Neuronal stem cell (in vitro differentiated cells): ENCODE measurements around the gene NPTX1.

Experiments
- DNase-seq: peaks from one replicate; pipeline ENCODE4 v3.0.0-alpha.2; 2013; ENCODE audit warnings: low spot score
- H2AFZ ChIP-seq: one replicate; pipeline ENCODE4 v1.6.1; 2013; ENCODE audit warnings: mild to moderate bottlenecking, low read length, inconsistent platforms
- H2AK5ac ChIP-seq: 2 replicates; pipeline ENCODE4 v1.6.1; 2013; ENCODE audit warnings: low read depth, mild to moderate bottlenecking, inconsistent platforms, low read length, moderate library complexity, mixed read lengths
- H2BK120ac ChIP-seq: 2 replicates; pipeline ENCODE4 v1.6.1; 2013; ENCODE audit warnings: low read depth, mild to moderate bottlenecking, inconsistent platforms, low read length, moderate library complexity, mixed read lengths
- H2BK12ac ChIP-seq: one replicate; pipeline ENCODE4 v1.6.1; 2013; ENCODE audit warnings: low read length, inconsistent platforms
- H2BK15ac ChIP-seq: 2 replicates; pipeline ENCODE4 v1.6.1; 2013; ENCODE audit warnings: mild to moderate bottlenecking, low read length, inconsistent platforms, mixed read lengths
- H2BK5ac ChIP-seq: one replicate; pipeline ENCODE4 v1.6.1; 2013; ENCODE audit warnings: inconsistent platforms, mild to moderate bottlenecking, low read length, moderate library complexity
- H3K14ac ChIP-seq: one replicate; pipeline ENCODE4 v1.6.1; 2013; ENCODE audit warnings: low read length, inconsistent platforms
- H3K18ac ChIP-seq: 2 replicates; pipeline ENCODE4 v1.6.1; 2013; ENCODE audit warnings: low read length, inconsistent platforms
- H3K23ac ChIP-seq: 2 replicates; pipeline ENCODE4 v1.6.1; 2013; ENCODE audit warnings: low read depth, mild to moderate bottlenecking, mixed read lengths, low read length, inconsistent platforms; ENCODE audit not compliant: poor library complexity
- H3K27ac ChIP-seq: replicated peaks from 3 replicates; pipeline ENCODE4 v1.5.1; 2013; ENCODE audit warnings: low read length, inconsistent platforms
- H3K27me3 ChIP-seq, 3 experiments: 2 replicates each; pipeline ENCODE4 v1.6.1; 2013; ENCODE audit warnings: low read length in 3 of 3, mild to moderate bottlenecking in 2 of 3, inconsistent platforms in 1 of 3, low read depth in 1 of 3, mixed read lengths in 1 of 3, moderate library complexity in 1 of 3; ENCODE audit not compliant: control insufficient read depth in 3 of 3, insufficient read depth in 3 of 3
- H3K36me3 ChIP-seq, 2 donors: replicated peaks in 1 of 2; 2 replicates each; pipeline ENCODE4 v1.6.1; 2013; ENCODE audit warnings: low read length in 2 of 2; ENCODE audit not compliant: control insufficient read depth in 2 of 2, insufficient read depth in 2 of 2
- H3K4ac ChIP-seq: 2 replicates; pipeline ENCODE4 v1.6.1; 2013; ENCODE audit warnings: inconsistent platforms, mild to moderate bottlenecking, low read length, moderate library complexity
- H3K4me1 ChIP-seq, 2 donors: 1 replicate in 1 of 2; 2 replicates in 1 of 2; pipeline ENCODE4 v1.6.1; 2013; ENCODE audit warnings: low read length in 2 of 2, low read depth in 1 of 2; ENCODE audit not compliant: control insufficient read depth in 2 of 2, insufficient read depth in 1 of 2
- H3K4me2 ChIP-seq: one replicate; pipeline ENCODE4 v1.6.1; 2013; ENCODE audit warnings: mild to moderate bottlenecking, low read length, inconsistent platforms; ENCODE audit not compliant: insufficient read depth, poor library complexity, severe bottlenecking
- H3K4me3 ChIP-seq, 2 donors: 2 replicates each; pipeline ENCODE4 v1.5.1; 2013; ENCODE audit warnings: low read length in 2 of 2, mild to moderate bottlenecking in 2 of 2, inconsistent platforms in 1 of 2, moderate library complexity in 1 of 2
- H3K79me1 ChIP-seq: one replicate; pipeline ENCODE4 v1.6.1; 2013; ENCODE audit warnings: low read depth, mild to moderate bottlenecking, inconsistent platforms, low read length, moderate library complexity
- H3K9ac ChIP-seq: one replicate; pipeline ENCODE4 v1.6.1; 2013; ENCODE audit warnings: mild to moderate bottlenecking, low read depth, low read length, inconsistent platforms; ENCODE audit not compliant: poor library complexity
- H3K9me3 ChIP-seq, 2 donors: replicated peaks in 1 of 2; 2 replicates each; pipeline versions ENCODE3 to v1.6.1; 2013; ENCODE audit warnings: low read length in 2 of 2, mild to moderate bottlenecking in 2 of 2, inconsistent platforms in 1 of 2, low read depth in 1 of 2, mixed read lengths in 1 of 2, moderate library complexity in 1 of 2; ENCODE audit not compliant: control insufficient read depth in 2 of 2, insufficient read depth in 1 of 2
- H4K8ac ChIP-seq: one replicate; pipeline ENCODE4 v1.6.1; 2013; ENCODE audit warnings: low read depth, mild to moderate bottlenecking, inconsistent platforms, low read length, moderate library complexity
- H4K91ac ChIP-seq: one replicate; pipeline ENCODE4 v1.6.1; 2013; ENCODE audit warnings: low read length, low read depth, mild to moderate bottlenecking, inconsistent platforms; ENCODE audit not compliant: poor library complexity
- WGBS, 2 donors: extraction: QIAGEN DNeasy Blood & Tissue Kit; methylation state at CpG; one replicate each; pipeline ENCODE4 v1.1.7; 2013; ENCODE audit warnings: missing lambda C conversion rate in 2 of 2, mixed read lengths in 1 of 2; ENCODE audit not compliant: insufficient read length in 2 of 2, insufficient replicate concordance in 1 of 2; ENCODE audit errors: extremely low coverage in 2 of 2; 5-methylcytosine and 5-hydroxymethylcytosine counted together

NPTX1 gene

DNA sequence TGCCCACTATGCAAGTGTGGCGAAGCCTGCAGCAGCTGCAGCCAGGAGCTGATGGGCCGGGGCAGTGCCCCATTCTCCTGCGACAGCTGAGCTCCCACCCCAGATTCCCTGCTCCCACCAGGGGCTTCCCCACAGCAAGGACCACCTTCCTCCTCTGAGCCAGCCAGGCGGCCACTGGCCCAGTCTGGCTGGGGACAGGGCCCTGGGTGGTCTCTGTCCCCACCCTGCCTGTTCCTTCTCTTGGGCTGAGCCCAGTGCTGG is 5.6 kb upstream of the NPTX1 start:
- Histone ChIP-seq H3K79me1 (peaks cover 1% of the 10 kb centered on the region), H2BK5ac (no peak overlapping the region), H3K18ac (no peak overlapping the region), H3K36me3 (no peaks in the 10 kb centered on the region), H2AK5ac (peak overlapping the region; percentile 81), H3K4ac (no peak overlapping the region), H2BK120ac (no peak overlapping the region), H3K9ac (no peak overlapping the region), H3K4me3 (no peak overlapping the region), H2AFZ (no peak overlapping the region), H3K23ac (no peak overlapping the region), H4K91ac (no peak overlapping the region), H3K9me3 (no peaks in the 10 kb centered on the region), H3K14ac (no peak overlapping the region), H3K27ac (no peak overlapping the region), H2BK15ac (peak overlapping the region; percentile 91), H3K27me3 (peaks cover 21 to 87% (median 42%) of the 10 kb centered on the region in 3 experiments), H2BK12ac (no peak overlapping the region), H3K4me2 (no peak overlapping the region), H4K8ac (no peak overlapping the region), H3K4me1 (peaks cover 8 to 16% of the 10 kb centered on the region in 2 donors)
- DNase-seq, result no peak
- no CpG with 5 or more reads among the region's 4 CpGs for WGBS, 2 donors

DNA sequence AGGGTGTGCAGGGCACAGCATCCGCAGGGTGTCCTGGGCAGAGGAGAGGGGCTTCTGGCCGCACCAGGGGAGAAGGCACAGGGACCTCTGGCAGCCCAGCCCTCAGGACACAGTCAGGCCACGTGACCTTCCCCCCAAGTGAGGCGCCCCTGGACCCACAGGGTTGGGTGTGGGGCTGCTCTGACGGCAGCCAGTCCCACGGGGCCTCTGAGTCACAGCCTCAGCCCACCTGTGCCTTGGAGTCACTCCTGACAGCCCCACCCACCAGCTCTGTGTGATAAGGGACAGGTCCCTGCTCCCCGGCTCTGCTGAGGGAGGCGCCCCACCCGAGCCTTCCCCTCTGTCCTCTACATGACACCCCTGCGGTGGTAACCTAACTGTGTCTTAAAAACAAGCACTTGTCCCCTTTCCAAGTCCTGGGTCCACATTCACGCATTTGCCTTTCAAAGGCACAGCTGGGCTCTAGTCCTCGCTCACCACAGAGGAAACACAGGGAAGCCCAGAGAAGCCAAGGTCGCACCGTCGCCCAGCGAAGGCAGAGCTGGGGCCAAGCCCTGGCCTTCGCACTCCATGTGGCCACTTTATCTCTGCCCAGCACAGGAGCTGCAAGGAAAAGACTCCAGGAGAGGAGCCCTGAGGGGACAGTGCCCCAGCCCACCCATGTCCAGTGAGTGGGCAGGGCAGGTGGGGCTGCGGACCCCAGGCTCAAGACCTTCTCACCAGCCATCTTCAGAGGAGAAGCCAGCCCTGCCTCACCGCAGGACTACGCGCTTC is 5.1 kb upstream of the NPTX1 start:
- no CpG with 5 or more reads among the region's 21 CpGs for WGBS, 2 donors

DNA sequence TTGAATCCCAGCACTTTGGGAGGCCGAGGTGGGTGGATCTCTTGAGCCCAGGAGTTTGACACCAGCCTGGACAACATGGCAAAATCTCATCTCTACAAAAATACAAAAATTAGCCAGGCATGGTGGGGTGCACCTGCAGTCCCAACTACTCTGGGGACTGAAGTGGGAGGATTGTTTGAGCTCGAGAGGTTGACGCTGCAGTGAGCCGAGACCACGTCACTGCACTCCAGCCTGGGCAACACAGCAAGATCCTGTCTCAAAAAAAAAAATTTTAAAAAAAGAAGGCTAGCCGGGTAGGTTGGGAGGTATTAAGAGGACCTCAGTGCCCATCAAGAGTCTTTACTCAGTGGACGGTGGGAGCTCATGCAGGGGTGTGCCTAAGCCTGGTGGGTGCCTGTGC is 3.8 kb upstream of the NPTX1 start:
- no peak overlapping the region for H3K14ac ChIP-seq
- peak overlapping the region; percentile 83 for H2BK15ac ChIP-seq
- peaks cover 0 to under 1% of the 10 kb centered on the region in 2 donors for H3K9me3 ChIP-seq
- H4K91ac ChIP-seq, result no peak overlapping the region
- H4K8ac ChIP-seq, result no peak overlapping the region
- DNase-seq, result no peak
- peaks cover 35 to 88% (median 59%) of the 10 kb centered on the region in 3 experiments for H3K27me3 ChIP-seq
- H3K4me1 ChIP-seq, result peaks cover 10 to 15% of the 10 kb centered on the region in 2 donors
- H2BK12ac ChIP-seq, result no peak overlapping the region
- no peak overlapping the region for H3K4me3 ChIP-seq
- peak overlapping the region; percentile 51 for H3K23ac ChIP-seq
- no peak overlapping the region for H3K4me2 ChIP-seq
- H3K27ac ChIP-seq, result no peak overlapping the region
- H3K18ac ChIP-seq, result peak overlapping the region; percentile 60
- H3K4ac ChIP-seq, result no peak overlapping the region
- no peaks in the 10 kb centered on the region for H3K36me3 ChIP-seq
- no peak overlapping the region for H2BK5ac ChIP-seq
- no peak overlapping the region for H2AFZ ChIP-seq
- no peak overlapping the region for H3K9ac ChIP-seq
- no CpG with 5 or more reads among the region's 7 CpGs for WGBS, 2 donors
- peaks cover 1% of the 10 kb centered on the region for H3K79me1 ChIP-seq
- peak overlapping the region; percentile 89 for H2AK5ac ChIP-seq
- H2BK120ac ChIP-seq, result no peak overlapping the region

More for the DNA sequence above, 5.1 kb upstream of the NPTX1 start:
- H3K4ac ChIP-seq, result no peak overlapping the region
- H4K91ac ChIP-seq, result no peak overlapping the region
- H3K14ac ChIP-seq, result no peak overlapping the region
- no peak overlapping the region for H4K8ac ChIP-seq
- DNase-seq, result no peak
- H3K36me3 ChIP-seq, result no peaks in the 10 kb centered on the region
- no peak overlapping the region for H2AFZ ChIP-seq
- H3K4me1 ChIP-seq, result peaks cover 7 to 11% of the 10 kb centered on the region in 2 donors
- no peaks in the 10 kb centered on the region for H3K9me3 ChIP-seq
- H2BK12ac ChIP-seq, result no peak overlapping the region
- H3K27ac ChIP-seq, result no peak overlapping the region
- peaks cover 1% of the 10 kb centered on the region for H3K79me1 ChIP-seq
- no peak overlapping the region for H3K4me3 ChIP-seq
- peak overlapping the region; percentile 46 for H3K18ac ChIP-seq
- no peak overlapping the region for H2BK120ac ChIP-seq
- peak overlapping the region; percentile 55 for H2BK5ac ChIP-seq
- peak overlapping the region; percentile 91 for H2BK15ac ChIP-seq
- H3K23ac ChIP-seq, result no peak overlapping the region
- H2AK5ac ChIP-seq, result peak overlapping the region; percentile 81
- peaks cover 24 to 87% (median 47%) of the 10 kb centered on the region in 3 experiments for H3K27me3 ChIP-seq
- no peak overlapping the region for H3K4me2 ChIP-seq
- peak overlapping the region; percentile 25 for H3K9ac ChIP-seq

DNA sequence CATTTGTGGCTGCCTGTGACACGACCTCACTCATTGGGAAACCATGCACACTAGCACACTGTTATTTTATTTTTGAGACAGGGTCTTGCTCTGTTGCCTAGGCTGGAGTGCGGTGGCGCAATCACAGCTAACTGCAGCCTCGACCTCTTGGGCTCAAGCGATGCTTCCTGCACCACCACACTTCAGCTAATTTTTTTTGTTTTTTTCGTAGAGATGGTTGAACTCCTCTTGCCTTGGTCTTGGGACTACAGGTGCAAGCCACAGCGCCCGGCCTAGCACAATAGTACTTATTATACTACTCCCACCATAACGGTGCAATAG is 2.8 kb upstream of the NPTX1 start:
- H3K36me3 ChIP-seq, result no peaks in the 10 kb centered on the region
- peak overlapping the region; percentile 60 for H3K9ac ChIP-seq
- H3K4ac ChIP-seq, result no peak overlapping the region
- H4K8ac ChIP-seq, result no peak overlapping the region
- no peak overlapping the region for H2AFZ ChIP-seq
- no peak overlapping the region for H2BK5ac ChIP-seq
- H3K4me1 ChIP-seq, result peaks cover 15 to 22% of the 10 kb centered on the region in 2 donors
- H2BK12ac ChIP-seq, result no peak overlapping the region
- H2AK5ac ChIP-seq, result no peak overlapping the region
- peaks cover 0 to 3% of the 10 kb centered on the region in 2 donors for H3K9me3 ChIP-seq
- H4K91ac ChIP-seq, result no peak overlapping the region
- no peak overlapping the region for H3K18ac ChIP-seq
- H3K23ac ChIP-seq, result peak overlapping the region; percentile 80
- H2BK120ac ChIP-seq, result no peak overlapping the region
- no peak for DNase-seq
- H3K27me3 ChIP-seq, result peaks cover 41 to 96% (median 70%) of the 10 kb centered on the region in 3 experiments
- H3K27ac ChIP-seq, result no peak overlapping the region
- H2BK15ac ChIP-seq, result no peak overlapping the region
- no peak overlapping the region for H3K14ac ChIP-seq
- no peak overlapping the region for H3K4me3 ChIP-seq
- peak overlapping the region; percentile 80 for H3K4me2 ChIP-seq
- peaks cover 1% of the 10 kb centered on the region for H3K79me1 ChIP-seq
- WGBS, 2 donors, result no CpG with 5 or more reads among the region's 9 CpGs
